ENCODE measurements around the gene SIRPB1.

- no peak for TF ChIP-seq EZH2phosphoT487 (IDR thresholded peaks at IDR 0.05; ENCODE audit: insufficient read depth, low read depth)
- no peak for TF ChIP-seq EZH2 (IDR thresholded peaks at IDR 0.05; ENCODE audit: insufficient read depth, poor library complexity, severe bottlenecking)
Observed at GRCh38 chr20:1595333-1595732, 24.5 kb downstream of the SIRPB1 start.
